ENCODE measurements around the gene CNP.

- no peak for TF ChIP-seq POLR2A (IDR thresholded peaks at IDR 0.05; ENCODE audit: low read depth, low read length)
- no peak for TF ChIP-seq POLR2AphosphoS5 (IDR thresholded peaks at IDR 0.05; ENCODE audit: low read depth, low read length)
Observed at GRCh38 chr17:41992576-41992975, 26.0 kb downstream of the CNP start.

Data from GM12892 (cell line).